HG03280 (cell line): ENCODE measurements around the gene SENP3.

Source experiments
- ATAC-seq: cut with Tn5 transposase; IDR thresholded peaks from one replicate; pipeline ENCODE4 v1.9.1; 2021; ENCODE audit warnings: mild to moderate bottlenecking, moderate library complexity; ENCODE audit not compliant: unreplicated experiment

The SENP3 gene

DNA sequence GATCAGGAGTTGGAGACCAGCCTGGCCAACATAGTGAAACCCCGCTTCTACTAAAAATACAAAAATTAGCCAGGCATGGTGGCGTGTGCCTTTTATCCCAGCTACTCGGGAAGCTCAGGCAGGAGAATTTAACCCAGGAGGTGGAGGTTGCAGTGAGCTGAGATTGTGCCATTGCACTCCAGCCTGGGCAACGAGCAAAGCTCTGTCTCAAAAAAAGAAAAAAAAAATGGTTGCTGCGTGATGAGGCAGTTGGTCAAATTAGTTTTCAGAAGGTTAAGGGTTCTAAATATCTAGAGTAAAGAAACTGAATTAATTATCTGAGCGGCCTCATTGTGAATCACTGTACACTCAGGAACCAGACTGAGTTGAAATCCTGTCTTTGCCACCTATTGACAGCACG lies 14.2 kb downstream of the SENP3 start:
- no peak for ATAC-seq

DNA sequence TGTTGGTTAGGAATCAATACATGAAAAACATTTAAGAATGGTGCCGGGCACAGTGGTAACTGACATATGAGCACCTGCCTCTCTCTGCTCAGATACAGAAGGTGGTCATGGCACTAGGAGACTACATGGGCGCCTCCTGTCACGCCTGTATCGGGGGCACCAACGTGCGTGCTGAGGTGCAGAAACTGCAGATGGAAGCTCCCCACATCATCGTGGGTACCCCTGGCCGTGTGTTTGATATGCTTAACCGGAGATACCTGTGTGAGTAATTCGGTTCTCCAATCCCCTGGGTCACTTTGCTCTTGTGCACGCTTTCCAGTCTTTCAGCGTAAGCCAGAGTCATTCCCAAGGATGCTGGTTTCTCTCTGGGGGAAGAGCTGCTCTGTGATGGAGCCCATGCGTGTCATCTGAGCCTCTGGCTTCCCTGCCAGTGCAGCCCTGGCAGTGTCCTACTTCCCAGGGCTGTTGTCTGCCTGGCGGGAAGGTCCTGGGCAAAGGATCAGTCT lies 14.8 kb downstream of the SENP3 start:
- ATAC-seq, result no peak

DNA sequence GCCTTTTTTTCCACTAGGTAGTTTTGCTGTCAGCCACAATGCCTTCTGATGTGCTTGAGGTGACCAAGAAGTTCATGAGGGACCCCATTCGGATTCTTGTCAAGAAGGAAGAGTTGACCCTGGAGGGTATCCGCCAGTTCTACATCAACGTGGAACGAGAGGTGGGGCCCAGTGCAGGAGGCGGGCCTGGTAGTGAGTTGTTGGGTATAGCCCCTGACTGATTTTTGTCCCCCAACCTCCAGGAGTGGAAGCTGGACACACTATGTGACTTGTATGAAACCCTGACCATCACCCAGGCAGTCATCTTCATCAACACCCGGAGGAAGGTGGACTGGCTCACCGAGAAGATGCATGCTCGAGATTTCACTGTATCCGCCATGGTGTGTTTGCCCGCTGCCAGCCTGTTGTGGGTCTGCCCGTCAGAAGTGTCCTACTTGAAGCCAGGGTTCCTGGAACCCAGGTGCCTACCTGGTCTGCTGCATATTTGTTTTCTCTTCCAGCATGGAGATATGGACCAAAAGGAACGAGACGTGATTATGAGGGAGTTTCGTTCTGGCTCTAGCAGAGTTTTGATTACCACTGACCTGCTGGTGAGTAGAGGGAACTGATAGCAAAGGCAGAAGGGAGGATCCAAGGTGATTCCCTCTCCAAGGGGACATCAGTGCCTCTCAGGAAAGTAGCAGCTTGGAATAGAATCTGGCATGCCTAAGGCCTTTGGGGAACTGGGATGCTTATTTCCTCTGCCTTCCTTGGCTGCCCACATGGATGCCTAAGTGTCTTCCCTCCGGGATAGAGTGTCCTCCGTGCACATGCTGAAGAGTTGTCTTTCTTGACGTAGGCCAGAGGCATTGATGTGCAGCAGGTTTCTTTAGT lies 15.8 kb downstream of the SENP3 start:
- no peak for ATAC-seq

DNA sequence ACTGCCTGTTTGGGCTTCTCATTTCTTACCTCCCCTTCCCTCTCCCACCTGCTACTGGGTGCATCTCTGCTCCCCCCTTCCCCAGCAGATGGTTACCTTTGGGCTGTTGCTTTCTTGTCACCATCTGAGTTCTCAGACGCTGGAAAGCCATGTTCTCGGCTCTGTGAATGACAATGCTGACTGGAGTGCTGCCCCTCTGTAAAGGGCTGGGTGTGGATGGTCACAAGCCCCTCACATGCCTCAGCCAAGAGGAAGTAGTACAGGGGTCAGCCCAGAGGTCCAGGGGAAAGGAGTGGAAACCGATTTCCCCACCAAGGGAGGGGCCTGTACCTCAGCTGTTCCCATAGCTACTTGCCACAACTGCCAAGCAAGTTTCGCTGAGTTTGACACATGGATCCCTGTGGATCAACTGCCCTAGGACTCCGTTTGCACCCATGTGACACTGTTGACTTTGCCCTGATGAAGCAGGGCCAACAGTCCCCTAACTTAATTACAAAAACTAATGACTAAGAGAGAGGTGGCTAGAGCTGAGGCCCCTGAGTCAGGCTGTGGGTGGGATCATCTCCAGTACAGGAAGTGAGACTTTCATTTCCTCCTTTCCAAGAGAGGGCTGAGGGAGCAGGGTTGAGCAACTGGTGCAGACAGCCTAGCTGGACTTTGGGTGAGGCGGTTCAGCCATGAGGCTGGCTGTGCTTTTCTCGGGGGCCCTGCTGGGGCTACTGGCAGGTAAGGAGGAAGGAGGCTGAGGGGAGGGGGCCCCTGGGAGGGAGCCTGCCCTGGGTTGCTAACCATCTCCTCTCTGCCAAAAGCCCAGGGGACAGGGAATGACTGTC lies 17.5 kb downstream of the SENP3 start, which contains the start of gene CD68:
CD68 (plus strand) TSS at position 638 of the 833 bp plus-strand sequence; CDS start at position 678, 40 bp downstream.
- ATAC-seq, result peak; percentile 33

DNA sequence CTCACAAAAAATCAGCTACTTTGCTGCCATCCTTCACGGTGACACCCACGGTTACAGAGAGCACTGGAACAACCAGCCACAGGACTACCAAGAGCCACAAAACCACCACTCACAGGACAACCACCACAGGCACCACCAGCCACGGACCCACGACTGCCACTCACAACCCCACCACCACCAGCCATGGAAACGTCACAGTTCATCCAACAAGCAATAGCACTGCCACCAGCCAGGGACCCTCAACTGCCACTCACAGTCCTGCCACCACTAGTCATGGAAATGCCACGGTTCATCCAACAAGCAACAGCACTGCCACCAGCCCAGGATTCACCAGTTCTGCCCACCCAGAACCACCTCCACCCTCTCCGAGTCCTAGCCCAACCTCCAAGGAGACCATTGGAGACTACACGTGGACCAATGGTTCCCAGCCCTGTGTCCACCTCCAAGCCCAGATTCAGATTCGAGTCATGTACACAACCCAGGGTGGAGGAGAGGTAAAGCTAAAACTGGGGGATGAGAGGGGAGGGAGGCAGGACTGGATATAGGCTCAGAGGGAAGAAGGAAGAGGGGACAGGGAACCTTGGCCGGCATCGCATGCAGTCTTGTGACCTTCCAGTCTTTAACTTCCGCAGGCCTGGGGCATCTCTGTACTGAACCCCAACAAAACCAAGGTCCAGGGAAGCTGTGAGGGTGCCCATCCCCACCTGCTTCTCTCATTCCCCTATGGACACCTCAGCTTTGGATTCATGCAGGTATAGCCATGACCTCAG lies 18.3 kb downstream of the SENP3 start:
- no peak for ATAC-seq

DNA sequence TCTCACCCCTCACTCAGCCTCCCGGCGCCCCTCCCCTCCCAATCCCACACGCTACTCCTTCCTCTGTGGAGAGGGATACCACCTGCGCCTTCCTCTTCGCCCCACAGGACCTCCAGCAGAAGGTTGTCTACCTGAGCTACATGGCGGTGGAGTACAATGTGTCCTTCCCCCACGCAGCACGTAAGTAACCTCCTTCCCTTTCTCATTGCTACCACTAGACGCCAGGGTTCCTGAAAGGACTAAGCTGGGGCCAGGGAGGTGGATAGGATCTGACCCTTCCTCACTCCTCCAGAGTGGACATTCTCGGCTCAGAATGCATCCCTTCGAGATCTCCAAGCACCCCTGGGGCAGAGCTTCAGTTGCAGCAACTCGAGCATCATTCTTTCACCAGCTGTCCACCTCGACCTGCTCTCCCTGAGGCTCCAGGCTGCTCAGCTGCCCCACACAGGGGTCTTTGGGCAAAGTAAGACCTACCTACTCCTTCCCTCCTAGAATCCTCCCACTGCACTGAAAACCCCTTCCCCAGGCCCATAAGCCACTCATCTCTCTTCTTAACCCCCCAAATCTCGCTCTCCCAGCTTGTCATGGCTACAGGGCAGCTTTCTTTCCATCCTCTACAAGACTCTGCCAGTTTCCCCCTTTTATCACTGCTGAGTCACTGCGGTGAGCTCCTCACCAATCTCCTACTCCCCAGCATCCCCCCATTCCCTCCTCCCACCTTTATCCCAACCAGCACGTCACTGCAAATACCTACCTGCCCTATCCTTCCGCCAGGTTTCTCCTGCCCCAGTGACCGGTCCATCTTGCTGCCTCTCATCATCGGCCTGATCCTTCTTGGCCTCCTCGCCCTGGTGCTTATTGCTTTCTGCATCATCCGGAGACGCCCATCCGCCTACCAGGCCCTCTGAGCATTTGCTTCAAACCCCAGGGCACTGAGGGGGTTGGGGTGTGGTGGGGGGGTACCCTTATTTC lies 19.2 kb downstream of the SENP3 start:
- ATAC-seq, result no peak

DNA sequence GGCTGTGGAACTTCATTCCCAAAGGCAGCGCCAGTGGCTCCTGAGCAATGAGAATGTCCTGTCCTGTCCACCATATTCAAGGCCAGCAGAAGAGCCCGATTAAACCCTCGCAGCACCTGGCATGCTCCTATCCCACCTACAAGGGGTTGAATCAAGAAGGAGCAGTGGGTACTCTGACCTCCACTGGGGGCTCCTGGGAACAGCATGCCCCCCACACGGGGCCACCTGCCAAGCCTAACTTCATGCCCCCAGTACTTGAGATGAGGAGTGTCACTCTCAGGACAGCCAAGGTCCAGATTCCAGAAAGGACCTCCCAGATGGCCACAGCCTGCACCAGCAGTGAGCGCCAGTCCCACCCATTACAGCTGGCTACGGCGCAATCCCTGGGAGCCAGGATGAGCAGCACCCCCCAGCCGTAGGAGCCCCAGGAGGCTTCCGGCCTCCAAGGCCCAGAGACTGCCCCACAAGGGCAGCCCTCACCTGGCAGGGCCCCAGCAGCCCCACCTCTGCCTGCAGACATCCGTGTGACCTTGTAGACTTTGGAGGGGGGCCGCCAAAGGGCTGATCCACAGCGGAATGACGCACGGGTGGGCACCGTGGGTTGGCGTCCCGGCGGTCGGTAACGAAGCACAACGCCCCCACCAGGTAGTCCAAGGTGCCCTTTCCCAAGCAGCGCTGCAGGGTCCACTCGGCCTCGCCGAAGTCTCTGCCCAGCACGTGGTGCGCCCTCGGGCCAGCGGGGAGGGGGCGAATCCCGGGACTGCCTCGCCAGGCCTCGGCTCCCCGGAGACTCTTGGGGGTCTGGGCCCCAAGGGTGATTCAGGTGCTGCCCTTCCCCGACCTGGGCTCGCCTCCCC lies 20.9 kb downstream of the SENP3 start:
- ATAC-seq, result peak; percentile 0

DNA sequence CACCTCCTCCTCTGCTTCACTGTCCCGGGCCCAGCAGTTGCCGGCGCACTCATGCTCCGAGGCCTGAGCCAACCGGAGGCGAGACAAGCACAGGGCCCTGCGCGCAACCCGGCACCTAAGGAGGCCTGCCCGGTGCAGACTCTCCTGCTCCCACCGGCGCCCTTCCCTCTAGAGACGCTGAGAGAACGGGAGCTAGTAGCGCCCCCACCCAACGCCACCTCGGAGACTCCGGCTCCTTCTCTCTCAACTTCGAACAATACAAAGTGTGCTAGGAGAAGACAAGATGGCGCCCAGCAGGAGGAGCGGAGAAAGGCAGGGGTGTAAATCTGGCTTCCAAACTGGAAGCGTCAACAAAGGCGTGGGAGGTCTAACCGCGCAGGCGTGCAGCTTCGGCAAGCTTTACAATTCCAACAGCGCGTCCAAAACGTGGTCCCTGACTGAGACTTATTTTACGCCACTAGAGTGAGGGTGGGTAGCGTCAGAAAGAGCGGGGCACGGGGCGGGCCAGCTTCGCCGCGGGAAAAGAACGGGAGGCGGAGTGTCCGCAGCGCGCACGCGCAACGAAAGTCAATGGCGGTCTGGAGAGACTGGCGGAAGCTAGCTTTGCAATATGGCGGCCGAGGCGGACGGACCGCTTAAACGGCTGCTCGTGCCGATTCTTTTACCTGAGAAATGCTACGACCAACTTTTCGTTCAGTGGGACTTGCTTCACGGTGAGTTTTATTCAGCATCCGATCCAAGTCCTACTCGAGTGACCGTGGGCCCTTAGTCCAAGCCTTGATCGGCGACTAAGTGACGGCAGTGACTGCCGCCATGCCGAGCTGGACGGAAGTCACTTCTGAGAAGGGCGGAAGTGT lies 21.8 kb downstream of the SENP3 start, which contains the start of gene MPDU1:
MPDU1 (plus strand) TSS at position 600 of the 857 bp plus-strand sequence; CDS start at position 611, 11 bp downstream.
- peak; percentile 75 for ATAC-seq

DNA sequence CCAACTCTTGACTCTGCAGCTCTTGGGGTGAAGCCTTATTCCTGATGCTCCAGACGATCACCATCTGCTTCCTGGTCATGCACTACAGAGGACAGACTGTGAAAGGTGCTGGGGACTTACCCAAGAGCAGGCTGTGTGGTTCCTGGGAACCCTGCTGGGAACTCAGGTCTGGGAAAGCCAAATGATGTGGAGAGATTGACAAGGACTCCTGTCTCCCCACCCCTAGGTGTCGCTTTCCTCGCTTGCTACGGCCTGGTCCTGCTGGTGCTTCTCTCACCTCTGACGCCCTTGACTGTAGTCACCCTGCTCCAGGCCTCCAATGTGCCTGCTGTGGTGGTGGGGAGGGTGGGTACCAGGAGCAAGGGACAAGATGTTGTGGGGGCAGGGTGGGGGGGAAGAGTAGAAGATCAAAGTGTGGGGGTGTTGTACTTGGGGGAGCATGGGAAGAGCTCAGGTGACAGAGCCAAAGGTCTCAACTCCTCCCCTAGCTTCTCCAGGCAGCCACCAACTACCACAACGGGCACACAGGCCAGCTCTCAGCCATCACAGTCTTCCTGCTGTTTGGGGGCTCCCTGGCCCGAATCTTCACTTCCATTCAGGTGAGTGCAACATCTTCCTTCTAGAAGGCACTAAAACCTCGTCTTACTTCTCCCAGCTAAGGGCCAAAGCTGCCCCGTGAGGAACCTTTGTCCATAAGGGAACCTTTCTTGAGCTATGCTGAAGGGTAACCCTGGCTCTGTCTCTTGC lies 25.1 kb downstream of the SENP3 start:
- no peak for ATAC-seq

DNA sequence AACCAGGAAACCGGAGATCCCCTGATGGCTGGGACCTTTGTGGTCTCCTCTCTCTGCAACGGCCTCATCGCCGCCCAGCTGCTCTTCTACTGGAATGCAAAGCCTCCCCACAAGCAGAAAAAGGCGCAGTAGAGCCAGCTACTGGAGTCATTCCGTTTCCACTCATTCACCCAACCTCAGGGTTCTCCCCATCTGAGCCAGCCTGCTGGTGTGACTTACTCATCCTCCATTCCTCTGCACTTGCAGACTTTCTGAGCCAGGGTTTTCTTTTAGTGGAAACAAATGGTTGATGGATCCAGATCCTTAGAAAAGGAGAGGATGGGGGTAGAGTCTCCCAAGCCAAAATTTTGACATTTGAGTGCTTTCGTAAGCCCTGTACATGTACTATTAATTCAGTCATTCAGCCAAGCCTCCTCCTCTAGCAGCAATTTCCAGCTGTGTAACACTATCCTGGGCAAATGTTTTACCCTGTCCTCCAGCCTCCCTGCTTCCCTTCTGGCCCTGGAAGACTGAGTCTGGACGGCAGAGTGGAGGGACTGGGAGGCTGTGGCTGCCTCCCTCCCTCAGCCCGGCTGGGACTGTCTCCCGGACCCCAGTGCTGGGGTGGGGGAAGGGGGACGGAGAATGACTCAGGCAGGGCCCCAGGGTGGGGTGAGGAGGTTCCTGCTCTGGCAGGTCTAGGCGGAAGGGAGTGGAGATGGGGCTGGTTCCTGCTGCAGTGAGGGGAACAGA lies 25.9 kb downstream of the SENP3 start:
- ATAC-seq, result no peak

DNA sequence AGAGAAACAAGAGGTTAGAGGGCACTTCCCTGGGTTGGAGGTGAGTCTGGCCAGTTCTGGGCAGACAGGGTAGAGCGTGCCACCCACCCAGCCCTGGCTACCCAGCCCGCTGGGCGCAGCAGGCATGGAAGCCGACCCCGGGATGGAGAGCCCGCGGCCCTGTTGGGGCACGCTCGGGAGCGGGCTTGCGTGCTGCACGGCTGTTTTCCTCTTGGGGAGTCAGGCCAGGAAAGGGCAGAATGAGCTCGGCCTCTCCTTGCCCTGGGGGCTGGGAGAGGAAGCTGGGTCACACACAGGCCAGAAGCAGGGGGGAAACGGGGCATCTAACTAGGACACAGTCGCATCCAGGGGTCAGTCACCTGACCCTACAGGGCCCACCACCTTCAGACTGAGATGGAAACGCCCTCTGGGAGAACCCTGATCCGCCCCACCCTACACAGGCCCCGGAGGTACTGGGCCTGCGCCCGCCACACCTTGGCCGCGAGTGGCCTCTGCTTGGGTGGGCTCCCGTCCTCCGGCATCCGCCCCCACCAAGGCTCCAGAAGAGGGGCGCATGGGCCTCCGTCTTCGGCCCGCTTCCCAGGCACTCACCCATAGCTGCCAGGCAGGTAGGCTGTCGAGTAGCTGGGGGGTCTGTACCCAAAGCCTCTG lies 27.0 kb downstream of the SENP3 start:
- no peak for ATAC-seq

DNA sequence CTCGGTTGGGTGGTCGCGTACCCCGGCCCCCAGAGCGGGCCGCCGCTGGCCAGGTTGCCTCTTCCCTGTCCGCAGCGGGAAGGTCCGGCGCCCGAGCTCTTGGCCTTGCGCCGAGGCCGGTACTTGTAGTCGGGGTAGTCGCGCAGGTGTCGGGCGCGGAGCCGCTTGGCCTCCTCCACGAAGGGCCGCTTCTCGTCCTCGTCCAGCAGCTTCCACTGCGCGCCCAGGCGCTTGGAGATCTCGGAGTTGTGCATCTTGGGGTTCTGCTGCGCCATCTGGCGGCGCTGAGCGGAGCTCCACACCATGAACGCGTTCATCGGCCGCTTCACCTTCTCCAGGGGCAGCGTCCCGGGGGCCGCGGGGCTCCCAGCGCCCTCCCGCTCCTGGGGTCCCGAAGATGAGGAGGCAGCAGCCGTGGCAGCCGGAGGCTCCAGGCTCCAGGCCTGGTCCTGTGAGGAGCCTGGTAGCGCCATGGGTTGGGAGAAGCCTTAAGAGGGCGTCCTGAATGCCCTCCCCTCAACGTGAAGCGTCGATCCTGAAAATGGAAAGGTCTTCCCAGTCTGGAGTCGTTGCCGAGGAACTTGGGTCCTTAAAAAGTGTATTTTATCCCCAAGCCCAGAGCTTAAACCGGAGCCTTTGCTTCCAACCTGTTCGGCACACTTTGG lies 27.6 kb downstream of the SENP3 start:
- ATAC-seq, result no peak

DNA sequence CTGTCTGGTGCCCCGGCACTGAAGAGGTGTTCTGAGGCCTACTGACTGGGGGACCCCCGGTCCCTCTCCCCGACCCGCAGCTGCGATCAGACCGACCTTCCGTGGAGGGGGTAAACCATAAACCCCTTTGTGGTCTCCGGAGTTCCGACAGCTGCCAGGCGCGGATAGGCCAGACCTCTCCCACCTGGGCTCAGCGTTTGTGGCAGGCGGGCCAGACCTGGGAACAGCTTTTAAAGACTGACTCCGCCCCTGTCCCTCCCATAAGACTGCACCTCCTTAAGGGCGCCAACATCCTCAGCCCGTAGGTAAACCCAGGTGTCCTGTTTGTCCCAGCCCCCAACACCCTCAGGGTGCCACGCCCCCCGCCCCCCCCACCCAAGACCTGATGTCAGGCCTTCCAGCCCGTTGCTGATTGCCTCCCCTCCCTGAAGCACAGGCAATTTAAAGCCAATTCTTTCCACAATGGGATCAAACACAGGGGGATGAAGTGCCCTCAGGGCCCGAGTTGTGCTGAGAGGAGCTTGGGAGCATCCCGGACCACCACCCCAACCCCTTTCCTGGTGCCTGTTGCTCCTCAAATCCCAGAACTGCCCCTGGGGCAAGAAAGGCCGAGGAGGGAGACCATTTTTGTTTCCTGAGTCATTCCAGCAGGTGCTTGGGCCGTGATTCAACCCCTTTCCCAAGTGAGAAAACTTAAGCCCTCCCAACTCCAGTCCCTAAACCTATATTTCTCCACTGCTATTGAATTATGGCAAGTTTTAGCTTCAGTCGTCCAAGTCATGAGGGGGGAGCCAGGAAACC lies 28.4 kb downstream of the SENP3 start, which contains the start of gene SOX15:
SOX15 (minus strand) TSS at position 204 of the 801 bp plus-strand sequence. CDS start 418 bp downstream, outside the sequence.
- no peak for ATAC-seq

DNA sequence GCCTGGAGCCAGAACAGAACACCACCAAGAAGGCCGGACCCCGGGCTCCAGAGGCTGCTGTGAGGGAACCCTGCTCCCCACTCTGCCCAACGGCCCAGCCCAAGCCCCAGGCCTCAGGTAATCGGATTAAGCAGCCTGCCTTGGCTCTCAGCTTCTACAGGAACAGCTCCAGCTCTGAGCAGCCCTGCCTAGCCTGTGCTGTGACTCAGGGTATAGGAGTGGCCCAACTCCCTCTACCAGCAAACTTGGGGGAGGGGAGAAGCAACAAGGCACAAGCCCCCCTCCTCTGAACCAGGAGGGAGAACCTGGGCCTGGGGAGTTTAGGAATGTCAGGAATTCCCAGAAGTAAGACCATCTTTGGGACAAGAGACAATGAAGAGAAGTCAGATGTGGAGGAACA lies 29.0 kb downstream of the SENP3 start:
- no peak for ATAC-seq
